Uterus (tissue), 4 donors: Measurements from ENCODE around the gene ZNF516. TPM values are rescaled to one million over a fixed set of nuclear protein-coding genes. Genes with fewer than 3 reads are reported as not detected.

Source experiments
- DNase-seq, 2 donors: peaks; one replicate each; pipeline ENCODE4 v3.0.0-alpha.2; 2019 to 2020
- H3K27ac ChIP-seq, 2 donors: fragments of 200-600 bp; sonication (generic); 1 replicate in 1 of 2; 2 replicates in 1 of 2; pipeline ENCODE4 v1.5.1; 2016 to 2018
- H3K27me3 ChIP-seq, 2 donors: fragments of 200-600 bp; sonication (generic); one replicate each; pipeline ENCODE4 v1.5.1; 2018 to 2019; ENCODE audit warnings: control low read depth in 1 of 2
- H3K36me3 ChIP-seq, 2 donors: fragments of 200-600 bp; sonication (generic); one replicate each; pipeline ENCODE4 v1.5.1; 2019; ENCODE audit warnings: control low read depth in 1 of 2
- H3K4me1 ChIP-seq, 2 donors: fragments of 200-600 bp; sonication (generic); one replicate each; pipeline ENCODE4 v1.5.1; 2018 to 2019; ENCODE audit warnings: control low read depth in 1 of 2
- H3K4me3 ChIP-seq, 2 donors: fragments of 200-600 bp; sonication (generic); 1 replicate in 1 of 2; 2 replicates in 1 of 2; pipeline ENCODE4 v1.5.1; 2018 to 2019; ENCODE audit warnings: mild to moderate bottlenecking in 1 of 2
- H3K9me3 ChIP-seq, 2 donors: fragments of 200-600 bp; sonication (generic); one replicate each; pipeline ENCODE4 v1.5.1; 2019; ENCODE audit warnings: control low read depth in 1 of 2
- POLR2A ChIP-seq, 2 donors: fragments of 450-650 bp; IDR thresholded peaks; one replicate each; pipeline ENCODE4 v1.6.1; 2016; ENCODE audit warnings: antibody characterized with exemption in 2 of 2, mild to moderate bottlenecking in 1 of 2, moderate library complexity in 1 of 2
- intact Hi-C: fragments of 100-400 bp; cut with DNase I; formaldehyde crosslinking; loops from one replicate; pipeline ENCODE4 v1.15.1; 2023; ENCODE audit warnings: low total_unique reads
- total RNA-seq, 4 donors: library from RNA; depleted of rRNA in 3 of 4; stranded (reverse); fragments of >200 nt in 3 of 4; gene quantifications; one replicate each; pipeline versions ENCODE4 v1.1.0 to v1.2.4, GENCODE V29; 2014 to 2023
- TF ChIP-seq, protein P1 (sequence below), 4 experiments: fragments of 200-600 bp in 2 of 4; fragments of 450-650 bp in 2 of 4; sonication (generic) in 2 of 4; IDR thresholded peaks; one replicate each; pipeline ENCODE4 v1.5.1; 2016 to 2019; ENCODE audit warnings: antibody characterized with exemption in 4 of 4, mild to moderate bottlenecking in 2 of 4, moderate library complexity in 1 of 4
- donor health status: DM: yes; HTN: yes; CAD: no.

Gene ZNF516
- total RNA-seq, 4 donors from 2014 or later = 29.4 to 177 (median 65.7) TPM

GRCh38 chr18:76340410-76340809, 154.6 kb downstream of the ZNF516 start:
- Histone ChIP-seq H3K4me3 (no peak overlapping the region), H3K4me1 (no peaks in the 10 kb centered on the region), H3K27me3 (no peaks in the 10 kb centered on the region), H3K9me3 (no peaks in the 10 kb centered on the region), H3K36me3 (no peaks in the 10 kb centered on the region), H3K27ac (no peak overlapping the region)
- DNase-seq = no peak
- TF ChIP-seq, protein P1, sequence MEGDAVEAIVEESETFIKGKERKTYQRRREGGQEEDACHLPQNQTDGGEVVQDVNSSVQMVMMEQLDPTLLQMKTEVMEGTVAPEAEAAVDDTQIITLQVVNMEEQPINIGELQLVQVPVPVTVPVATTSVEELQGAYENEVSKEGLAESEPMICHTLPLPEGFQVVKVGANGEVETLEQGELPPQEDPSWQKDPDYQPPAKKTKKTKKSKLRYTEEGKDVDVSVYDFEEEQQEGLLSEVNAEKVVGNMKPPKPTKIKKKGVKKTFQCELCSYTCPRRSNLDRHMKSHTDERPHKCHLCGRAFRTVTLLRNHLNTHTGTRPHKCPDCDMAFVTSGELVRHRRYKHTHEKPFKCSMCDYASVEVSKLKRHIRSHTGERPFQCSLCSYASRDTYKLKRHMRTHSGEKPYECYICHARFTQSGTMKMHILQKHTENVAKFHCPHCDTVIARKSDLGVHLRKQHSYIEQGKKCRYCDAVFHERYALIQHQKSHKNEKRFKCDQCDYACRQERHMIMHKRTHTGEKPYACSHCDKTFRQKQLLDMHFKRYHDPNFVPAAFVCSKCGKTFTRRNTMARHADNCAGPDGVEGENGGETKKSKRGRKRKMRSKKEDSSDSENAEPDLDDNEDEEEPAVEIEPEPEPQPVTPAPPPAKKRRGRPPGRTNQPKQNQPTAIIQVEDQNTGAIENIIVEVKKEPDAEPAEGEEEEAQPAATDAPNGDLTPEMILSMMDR (IDR thresholded peaks at IDR 0.05) = no peak
- TF ChIP-seq POLR2A (IDR thresholded peaks at IDR 0.05) = no peak
- intact Hi-C loops = no loop called here

- intact Hi-C loops = no loop called here
- Histone ChIP-seq H3K9me3 (peaks cover 0 to 1% of the 10 kb centered on the region in 2 donors), H3K27me3 (no peaks in the 10 kb centered on the region), H3K4me1 (no peaks in the 10 kb centered on the region), H3K27ac (no peak overlapping the region), H3K36me3 (no peaks in the 10 kb centered on the region), H3K4me3 (no peak overlapping the region)
- TF ChIP-seq, protein P1 (IDR thresholded peaks at IDR 0.05) = no peak
- no peak for TF ChIP-seq POLR2A (IDR thresholded peaks at IDR 0.05)
- DNase-seq = no peak
Observed at GRCh38 chr18:76339246-76339620, 155.8 kb downstream of the ZNF516 start.

- Histone ChIP-seq H3K4me1 (no peaks in the 10 kb centered on the region), H3K4me3 (no peak overlapping the region), H3K9me3 (peaks cover 0 to 4% of the 10 kb centered on the region in 2 donors), H3K27ac (no peak overlapping the region), H3K36me3 (no peaks in the 10 kb centered on the region), H3K27me3 (no peaks in the 10 kb centered on the region)
- no peak for DNase-seq
- intact Hi-C loops = no loop called here
- no peak for TF ChIP-seq POLR2A (IDR thresholded peaks at IDR 0.05)
- TF ChIP-seq, protein P1 (IDR thresholded peaks at IDR 0.05) = no peak
Observed at GRCh38 chr18:76338619-76339245, 156.3 kb downstream of the ZNF516 start.

GRCh38 chr18:76338088-76338487, 157.0 kb downstream of the ZNF516 start:
- H3K27ac ChIP-seq = no peak overlapping the region
- peaks cover 0 to 4% of the 10 kb centered on the region in 2 donors for H3K9me3 ChIP-seq
- no peaks in the 10 kb centered on the region for H3K27me3 ChIP-seq
- H3K36me3 ChIP-seq = no peaks in the 10 kb centered on the region
- H3K4me3 ChIP-seq = no peak overlapping the region
- no peak for TF ChIP-seq POLR2A (IDR thresholded peaks at IDR 0.05)
- TF ChIP-seq, protein P1 (IDR thresholded peaks at IDR 0.05) = no peak
- no peaks in the 10 kb centered on the region for H3K4me1 ChIP-seq
- no peak for DNase-seq
- intact Hi-C loops = no loop called here

DNA sequence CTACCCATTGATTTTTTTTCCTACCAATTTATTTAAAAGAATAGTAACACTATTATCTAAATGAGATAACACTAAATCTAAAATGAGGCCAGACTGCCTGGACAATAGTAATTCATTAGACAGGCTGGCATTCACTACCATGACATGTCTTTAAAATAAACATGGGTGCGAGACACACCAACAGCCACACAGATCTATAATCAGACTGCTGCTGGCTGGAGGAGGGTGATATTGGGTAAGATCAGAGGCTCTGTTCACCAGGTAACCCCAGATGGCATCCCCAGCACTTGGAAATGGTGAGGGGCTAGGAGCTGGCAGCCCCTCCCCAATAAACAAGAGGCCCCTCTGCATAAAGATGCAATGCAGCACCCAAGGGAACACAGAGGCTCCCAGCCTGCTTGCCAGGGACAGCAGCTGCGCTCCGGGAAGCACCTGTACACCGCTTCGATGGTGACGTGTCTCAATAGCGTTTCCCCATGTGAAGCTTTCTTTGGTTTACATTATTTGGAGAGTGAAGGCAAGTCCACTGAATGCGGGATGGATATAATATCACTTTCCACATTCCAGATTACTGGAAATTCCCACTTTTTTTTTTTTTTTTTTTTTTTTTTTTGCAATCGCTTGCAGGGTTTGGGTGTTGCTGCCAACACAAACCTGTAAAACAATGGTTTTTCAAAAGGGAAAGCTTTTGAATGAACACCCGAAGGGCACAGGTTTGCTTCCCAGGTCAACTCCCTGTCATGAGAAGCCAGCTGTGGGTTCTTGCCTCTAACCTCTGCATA, 159.0 kb downstream of the ZNF516 start:
- Histone ChIP-seq H3K9me3 (peaks cover 0 to 4% of the 10 kb centered on the region in 2 donors), H3K36me3 (no peaks in the 10 kb centered on the region), H3K27ac (no peak overlapping the region), H3K4me3 (no peak overlapping the region), H3K27me3 (no peaks in the 10 kb centered on the region), H3K4me1 (no peaks in the 10 kb centered on the region)
- intact Hi-C loops = no loop called here
- no peak for DNase-seq
- TF ChIP-seq, protein P1 (IDR thresholded peaks at IDR 0.05) = no peak
- TF ChIP-seq POLR2A (IDR thresholded peaks at IDR 0.05) = no peak
